Activated CD4-positive, CD25-positive, alpha-beta regulatory T cell treated with anti-CD3 and anti-CD28 coated beads, Interleukin-2, amount 50 U/mL, for 16 hours (primary cell): ENCODE results near the gene PTPRN2.

Experiments
- DNase-seq: peaks from one replicate; pipeline ENCODE4 v3.0.0-alpha.2; 2020; ENCODE audit warnings: low read depth, low spot score

PTPRN2 gene

DNA sequence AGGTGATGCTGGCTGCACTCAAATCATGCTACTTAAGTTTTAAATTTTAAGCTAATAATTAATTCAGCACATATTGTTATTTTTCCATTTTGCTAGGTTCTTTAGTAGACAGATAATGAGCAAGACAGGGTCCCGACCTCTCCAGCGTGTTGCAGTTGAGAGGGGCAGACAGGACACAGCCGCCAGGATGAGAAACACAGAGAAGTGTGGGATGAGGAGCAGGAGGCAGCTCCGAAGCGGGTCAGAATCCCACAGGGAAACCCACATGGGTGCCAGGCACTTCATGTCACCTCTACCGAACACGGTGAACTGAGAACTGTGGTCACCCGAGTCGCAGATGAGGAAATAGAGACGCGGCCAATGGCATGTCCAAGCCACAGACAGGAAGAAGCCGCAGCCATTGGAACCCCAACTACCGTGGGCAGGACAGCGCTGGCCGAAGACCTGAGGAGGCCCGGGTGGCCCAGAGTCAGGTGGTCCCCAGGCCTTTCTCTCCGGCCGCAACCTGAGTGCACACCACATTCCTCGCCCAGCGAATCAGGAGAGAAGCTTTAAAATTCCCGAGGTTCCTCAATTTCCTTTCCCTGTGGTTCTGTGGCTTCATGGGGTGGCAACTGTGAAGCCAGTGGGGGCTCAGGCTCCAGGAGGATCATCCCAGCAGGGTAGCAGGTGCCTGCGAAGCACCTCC, 1037.9 kb downstream of the PTPRN2 start:
- no peak for DNase-seq

DNA sequence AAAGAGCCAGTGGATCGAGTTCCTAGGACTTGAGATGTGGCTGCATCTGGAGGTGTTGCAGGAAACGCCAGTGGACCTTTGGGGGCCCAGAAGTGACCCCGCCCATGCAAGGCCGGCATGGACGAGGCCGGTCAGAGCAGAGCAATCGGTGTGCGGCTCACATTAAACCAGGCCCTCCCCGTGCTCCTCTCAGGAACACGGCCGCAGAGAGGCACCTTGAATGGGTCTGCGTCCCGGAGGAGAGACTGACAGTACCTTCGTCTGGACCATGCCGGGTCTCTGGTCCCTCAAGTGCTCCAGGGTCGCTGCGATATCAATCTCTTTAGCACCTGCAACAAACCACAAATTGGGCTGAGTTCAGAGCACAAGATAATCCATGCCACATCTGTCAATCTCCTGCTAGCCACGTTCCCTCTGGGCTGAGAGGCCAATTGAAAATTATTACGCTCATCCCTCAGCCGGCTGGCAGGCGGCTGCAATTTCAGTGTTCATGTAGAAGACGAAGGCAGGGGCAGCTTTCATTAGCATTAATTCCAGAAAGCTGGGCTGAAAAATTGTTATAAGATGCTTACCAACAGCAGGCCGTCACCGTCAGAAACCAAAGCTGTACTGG, 1038.8 kb downstream of the PTPRN2 start:
- no peak for DNase-seq

DNA sequence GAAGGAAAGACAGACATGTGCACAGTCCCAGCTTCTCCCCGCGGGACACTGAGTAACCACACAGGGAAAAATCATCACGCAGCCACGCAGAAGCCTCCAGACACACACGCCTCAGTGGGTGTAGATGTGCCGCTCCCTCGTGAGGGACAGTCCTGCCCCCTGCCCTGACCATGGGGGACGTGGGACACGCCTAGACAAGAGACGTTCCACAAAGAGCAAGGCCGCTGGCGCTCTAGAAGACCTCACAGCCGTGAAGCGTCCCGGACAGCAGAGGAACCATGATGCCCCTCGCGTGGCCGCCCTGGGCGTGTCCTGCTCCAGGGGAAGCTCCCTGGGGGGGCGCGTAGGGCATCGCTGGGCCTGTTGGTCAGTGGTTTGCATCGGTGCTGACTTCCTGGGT, 1040.0 kb downstream of the PTPRN2 start:
- no peak for DNase-seq

DNA sequence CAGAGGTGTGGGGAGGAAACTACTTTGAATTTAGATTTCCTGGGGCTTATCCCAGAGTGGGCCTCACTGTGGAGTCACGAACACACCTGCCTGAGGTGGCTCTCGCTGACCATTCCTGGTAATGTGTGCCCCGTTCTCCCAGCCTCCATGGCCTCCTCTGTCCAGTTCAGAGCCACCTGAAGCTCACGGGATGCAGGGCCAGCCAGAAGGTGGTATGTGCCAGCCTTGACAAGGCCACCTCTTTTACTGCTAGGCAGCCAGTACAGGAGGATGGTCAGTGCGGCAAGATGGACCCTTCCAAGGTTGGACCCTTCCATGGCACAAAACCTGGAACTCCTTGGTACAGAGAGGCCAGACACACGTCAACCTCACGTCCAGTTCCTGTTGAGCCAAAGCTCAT, 1040.5 kb downstream of the PTPRN2 start:
- DNase-seq: no peak

DNA sequence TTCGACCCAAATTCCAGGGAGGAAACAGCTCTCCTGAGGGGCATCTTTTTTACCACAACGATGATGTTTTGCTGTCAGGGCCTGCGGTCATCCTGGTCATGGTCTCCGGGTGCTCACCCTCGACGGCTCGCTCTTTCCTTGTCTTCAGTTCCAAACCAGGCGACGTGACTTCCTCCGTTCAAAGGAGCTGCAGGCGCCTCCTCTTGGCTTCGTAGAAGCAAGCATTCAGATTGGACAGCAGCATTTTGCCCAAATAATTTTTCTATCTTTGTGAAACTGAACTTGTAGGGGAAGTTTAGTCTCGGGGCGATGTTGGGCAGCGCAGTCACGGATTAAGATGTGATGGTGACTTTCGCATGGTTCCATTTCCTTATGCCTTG, 1042.0 kb downstream of the PTPRN2 start:
- no peak for DNase-seq

DNA sequence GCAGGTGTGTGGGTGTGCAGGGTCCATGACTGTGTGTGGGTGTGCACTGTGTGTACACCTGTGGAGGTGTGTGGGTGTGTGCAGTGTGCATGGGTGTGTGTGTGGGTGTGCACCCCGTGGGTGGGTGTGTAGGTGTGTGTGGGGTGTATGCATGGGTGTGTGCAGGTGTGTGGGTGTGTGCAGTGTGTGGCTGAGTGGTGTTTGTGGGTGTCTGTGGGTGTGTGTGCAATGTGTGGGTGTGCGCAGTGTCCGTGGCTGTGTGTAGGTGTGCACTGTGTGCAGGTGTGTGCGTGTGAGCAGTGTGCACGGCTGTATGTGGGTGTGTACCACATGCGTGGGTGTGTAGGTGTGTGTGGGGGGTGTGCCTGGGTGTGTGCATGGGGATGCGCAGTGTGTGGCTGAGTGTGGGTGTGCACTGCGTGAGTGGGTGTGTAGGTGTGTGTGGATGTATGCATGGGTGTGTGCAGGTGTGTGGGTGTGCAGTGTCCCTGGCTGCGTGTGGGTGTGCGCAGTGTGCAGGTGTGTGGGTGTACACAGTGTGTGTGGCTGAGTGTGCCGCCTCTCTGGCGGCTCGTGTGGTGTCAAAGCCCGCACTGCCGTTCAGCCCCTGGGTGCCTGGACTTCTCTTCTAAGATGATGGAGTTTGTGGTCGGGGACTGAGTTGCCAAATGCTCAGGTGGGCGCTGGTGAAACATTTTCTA, 1042.5 kb downstream of the PTPRN2 start:
- no peak for DNase-seq

DNA sequence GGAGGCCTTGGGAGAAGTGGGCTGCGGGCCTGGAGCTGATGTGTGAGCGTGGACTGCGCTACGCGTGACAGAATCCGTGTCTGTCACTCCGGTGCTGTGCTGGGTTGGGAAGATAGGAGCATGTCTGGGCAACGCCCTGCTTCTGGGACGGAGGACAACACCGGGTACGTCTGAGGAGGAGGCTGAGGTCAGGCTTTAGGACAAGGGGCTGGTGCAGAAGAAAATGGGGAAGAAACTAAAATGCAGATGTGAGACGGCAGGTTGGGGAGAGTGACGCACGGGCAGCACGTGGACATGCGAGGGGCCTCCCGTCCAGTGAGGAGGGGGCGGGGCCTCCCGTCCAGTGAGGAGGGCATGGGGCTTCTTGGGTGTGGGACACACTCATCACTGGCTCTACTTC, 1043.4 kb downstream of the PTPRN2 start:
- no peak for DNase-seq

DNA sequence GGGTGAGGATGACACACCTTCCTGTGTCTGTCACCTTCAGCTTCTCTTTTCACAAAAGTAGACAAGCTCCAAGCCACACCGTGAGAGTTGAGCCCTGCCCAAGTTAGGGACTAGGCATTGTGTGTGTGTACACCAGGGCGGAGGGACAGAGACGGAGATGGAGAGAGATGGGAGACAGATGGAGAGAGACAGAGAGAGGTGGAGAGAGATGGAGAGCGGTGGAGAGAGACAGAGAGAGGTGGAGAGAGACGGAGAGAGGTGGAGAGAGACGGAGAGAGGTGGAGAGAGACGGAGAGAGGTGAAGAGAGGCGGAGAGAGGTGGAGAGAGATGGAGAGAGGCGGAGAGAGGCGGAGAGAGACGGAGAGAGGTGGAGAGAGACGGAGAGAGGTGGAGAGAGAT, 1043.8 kb downstream of the PTPRN2 start:
- no peak for DNase-seq

DNA sequence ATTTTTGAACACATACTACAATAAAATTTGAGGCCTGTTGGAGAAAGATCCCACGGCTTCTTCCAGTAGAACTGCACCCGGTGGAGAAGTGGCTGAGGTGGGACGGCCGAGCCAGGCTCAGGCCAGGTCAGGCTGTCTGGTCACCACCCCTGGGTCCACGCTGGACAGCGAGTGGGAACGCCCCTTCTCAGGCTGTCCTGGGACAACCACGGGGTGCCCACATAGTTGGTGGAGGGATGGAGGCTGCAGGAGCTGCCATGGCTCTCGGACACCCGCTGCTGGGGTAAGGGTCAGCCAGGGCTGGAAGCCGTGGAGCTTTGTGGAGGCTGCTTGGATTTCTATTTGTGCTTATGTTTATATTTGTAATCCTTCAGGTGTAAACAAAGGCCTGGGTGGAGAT, 1044.3 kb downstream of the PTPRN2 start:
- DNase-seq: no peak

DNA sequence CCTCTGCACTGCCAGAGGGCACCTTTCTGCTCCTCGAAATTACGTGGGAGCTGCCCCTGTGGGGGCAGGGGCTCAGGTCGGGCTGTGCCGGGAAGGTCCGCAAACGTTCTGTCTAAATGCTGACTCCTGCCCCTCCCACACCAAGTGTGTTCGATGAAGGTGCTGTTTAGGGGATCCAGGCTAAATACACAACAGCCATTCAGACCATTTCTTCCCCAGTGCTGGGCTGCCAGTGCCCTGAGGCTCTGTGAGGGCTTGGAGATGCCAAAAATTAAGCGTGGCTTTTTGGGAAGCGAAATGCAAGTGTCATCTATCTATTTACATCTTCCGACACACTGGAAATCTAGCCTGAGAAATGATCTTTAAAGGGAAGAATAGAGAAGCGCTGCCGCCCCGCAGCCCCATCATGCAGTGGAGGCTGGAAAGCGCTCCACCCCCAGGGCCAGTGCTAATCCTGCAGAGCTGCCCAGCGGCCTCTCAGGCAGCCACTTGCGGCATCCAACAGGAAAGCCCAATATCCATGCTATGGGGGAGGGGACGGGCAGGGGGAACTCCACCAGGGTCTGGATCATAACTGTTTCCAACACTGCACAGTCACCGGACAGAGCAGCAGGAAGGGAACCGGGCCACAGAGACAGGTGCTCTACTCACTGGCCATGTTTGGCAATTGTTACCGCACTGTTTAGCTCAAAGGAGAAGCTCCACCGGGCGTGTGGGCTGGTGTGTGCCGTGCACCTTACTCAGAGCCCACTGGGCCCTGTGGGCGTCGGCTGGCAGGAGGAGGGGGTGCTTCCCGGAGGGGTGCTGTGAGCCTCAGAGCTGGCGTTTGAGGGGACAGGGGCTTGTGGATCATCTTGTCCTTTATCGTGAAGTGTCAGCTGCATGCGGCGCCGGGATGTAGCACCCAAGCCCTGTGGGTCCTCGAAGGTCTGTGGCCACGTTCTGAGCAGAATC, 1045.3 kb downstream of the PTPRN2 start:
- DNase-seq: no peak

DNA sequence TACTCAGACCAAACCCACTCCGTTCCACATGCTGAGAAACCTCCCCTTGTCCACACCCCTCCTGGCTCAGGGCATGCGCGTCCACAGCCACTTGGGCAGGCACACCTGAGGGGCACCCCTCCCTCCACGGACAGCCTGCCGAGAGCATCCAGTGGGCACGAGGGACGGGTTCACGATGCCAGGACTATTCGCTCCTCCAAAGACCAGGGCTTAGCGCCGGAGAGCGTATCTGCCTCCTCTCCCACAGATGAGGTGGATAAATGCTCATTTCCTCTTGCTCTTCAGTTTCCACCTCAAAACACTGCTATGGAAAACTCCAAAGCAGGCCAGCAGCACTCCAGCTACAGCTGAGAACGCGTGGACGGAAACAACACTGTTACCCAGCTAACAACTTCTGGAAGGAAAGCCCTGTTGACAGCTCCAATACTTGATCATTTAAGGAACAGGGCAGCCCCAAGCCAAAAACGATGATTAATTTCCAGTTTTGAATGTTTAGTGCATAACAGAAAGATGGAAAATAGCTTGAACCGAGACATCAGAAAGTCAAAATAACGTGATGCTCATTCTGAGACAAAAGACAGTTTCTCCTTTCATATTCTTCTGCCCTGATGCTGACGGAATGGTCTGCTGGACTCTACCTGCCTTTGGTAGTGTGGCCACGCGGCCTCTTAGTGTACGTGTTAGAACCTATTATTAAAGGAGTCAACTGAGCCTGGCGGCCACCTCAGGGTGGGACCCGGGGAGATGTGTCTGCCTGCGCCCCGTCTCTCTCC, 1046.1 kb downstream of the PTPRN2 start:
- no peak for DNase-seq

DNA sequence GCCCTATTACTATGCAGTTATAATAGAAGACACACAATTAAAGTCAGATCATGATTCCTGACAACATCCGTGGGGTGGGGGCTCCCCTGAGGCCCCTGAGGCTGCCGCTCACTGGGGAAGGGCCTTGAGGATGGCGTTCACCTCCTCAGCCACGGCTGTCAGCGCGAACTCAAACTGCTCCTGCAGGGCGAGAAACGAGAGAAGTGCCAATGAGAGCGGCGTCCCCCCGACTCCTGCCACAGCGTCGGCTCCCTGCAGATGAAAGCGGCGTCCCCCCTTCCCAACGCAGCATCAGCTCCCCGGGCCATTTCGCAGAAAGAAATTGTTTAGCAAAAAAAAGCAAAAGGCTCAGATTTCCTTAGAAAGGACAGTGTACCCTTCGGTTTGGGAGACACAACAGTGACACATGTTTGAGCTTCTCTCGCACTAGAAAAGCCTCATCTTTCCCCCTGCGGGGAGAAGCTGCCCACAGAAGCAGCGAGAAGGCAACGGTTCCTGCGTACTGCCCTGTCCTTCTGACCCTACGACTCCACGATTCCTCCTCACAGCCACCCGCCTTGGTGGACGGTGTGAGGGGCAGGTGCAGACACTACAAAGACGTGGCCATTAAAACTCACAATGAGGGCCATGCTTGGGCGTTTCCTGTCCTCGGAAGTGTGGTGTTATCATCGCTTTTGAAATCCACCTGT, 1046.9 kb downstream of the PTPRN2 start:
- no peak for DNase-seq

DNA sequence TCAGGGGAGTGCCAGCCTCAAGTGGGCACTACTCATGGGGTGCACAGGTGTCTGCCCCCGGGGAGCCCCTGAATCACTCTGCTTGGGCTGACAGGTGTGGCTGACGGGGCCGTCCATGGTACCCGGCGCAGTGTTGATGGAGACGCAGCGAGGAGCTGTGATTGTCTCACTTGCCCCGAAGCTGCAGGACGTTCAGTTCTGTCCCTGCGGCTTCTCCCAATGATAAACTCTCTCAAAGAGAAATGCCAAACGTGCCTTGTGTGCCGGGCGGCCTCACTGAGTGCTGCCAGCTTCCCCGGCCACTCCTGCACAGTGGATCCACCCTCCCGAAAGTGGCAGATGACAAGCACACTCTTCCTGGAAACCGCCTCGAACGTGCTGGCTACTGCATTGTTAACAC, 1047.6 kb downstream of the PTPRN2 start:
- no peak for DNase-seq

DNA sequence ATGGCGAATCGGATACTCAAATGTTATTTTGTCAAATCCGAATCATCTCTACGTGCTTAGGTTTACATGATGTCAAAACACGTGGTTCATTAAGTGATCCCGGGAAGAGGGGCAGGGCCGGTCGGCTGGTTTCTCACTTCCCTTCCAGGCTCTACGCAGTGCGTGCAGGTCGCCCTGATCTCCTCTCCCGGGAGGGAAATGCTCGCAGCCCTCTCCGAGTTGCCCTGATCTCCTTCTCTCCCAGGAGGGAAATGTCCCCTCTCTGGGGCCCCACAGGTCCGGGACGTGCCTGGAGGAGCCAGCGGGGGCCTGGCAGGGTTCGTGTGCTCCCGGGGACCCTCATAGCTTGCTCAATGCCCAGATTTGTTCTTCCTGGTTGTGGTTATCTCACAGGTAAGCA, 1048.1 kb downstream of the PTPRN2 start:
- no peak for DNase-seq

DNA sequence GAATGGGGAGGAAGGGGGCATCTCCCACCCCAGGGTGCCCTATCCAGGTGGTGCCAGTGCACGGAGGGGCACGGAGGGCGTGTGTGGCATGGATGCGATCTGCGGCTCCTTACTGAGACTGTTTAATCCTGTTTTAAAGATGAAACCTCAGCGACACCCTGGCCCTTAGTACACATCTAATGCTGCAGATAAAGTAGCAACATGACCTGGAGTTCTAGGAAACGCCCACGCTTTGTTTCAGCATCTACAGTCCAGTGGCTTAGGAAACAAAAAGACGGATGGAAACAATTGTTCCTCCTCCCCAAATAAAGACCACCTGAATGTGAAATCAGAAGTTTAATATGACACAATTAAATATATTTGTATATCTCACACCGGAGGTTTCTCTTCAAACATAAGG, 1048.9 kb downstream of the PTPRN2 start:
- no peak for DNase-seq

DNA sequence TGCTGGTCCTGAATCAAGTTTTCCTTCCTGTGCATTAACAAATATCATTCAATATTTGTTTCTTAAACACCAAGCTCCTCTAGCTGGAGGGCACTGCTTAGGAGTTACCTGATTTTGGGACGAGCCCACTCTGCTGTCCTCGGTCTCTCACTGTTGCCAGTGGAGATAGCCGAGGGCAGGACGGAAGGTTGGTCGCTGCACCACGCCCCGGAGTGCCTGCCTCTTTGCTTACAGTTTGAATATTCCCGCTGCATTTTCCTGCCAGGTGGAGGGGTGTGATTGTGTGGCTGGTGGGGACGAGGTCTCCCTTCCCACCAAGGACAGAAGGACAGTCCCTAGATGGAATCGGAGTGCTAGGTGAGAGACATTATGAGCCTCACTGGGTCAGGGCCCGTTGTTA, 1049.3 kb downstream of the PTPRN2 start:
- DNase-seq: no peak

DNA sequence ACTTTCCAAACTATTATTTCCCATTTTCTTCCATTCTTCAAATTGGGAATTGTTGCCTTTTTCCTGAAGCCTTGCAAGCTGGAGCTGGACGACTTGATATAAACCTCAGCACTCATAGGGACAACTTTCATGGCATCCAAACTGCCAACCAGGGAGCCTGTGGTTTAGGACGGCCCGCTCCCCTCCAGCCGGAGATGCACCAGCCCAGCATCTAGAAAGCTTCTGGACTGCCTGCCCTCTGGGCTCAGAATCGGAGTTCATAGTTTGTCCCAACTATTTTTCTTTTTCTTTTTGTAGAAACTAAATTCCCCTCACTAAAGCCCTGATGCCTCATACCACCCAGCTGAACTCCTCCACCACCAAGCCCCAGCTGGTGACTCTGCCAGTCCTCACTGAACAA, 1050.6 kb downstream of the PTPRN2 start:
- DNase-seq: no peak

DNA sequence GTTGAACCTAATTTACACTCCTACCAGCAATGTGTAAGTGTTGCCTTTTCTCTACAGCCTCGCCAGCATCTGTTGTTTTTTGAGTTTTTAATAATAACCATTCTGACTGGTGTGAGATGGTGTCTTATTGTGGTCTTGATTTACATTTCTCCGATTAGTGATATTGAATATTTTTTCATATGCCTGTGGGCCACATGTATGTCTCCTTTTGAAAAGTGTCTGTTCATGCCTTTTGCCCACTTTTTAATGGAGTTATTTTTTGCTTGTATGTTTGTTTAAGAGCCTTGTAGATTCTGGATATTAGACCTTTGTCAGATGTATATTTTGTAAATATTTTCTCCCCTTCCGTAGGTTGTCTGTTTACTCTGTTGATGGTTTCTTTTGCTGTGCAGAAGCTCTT, 1055.6 kb downstream of the PTPRN2 start:
- no peak for DNase-seq

DNA sequence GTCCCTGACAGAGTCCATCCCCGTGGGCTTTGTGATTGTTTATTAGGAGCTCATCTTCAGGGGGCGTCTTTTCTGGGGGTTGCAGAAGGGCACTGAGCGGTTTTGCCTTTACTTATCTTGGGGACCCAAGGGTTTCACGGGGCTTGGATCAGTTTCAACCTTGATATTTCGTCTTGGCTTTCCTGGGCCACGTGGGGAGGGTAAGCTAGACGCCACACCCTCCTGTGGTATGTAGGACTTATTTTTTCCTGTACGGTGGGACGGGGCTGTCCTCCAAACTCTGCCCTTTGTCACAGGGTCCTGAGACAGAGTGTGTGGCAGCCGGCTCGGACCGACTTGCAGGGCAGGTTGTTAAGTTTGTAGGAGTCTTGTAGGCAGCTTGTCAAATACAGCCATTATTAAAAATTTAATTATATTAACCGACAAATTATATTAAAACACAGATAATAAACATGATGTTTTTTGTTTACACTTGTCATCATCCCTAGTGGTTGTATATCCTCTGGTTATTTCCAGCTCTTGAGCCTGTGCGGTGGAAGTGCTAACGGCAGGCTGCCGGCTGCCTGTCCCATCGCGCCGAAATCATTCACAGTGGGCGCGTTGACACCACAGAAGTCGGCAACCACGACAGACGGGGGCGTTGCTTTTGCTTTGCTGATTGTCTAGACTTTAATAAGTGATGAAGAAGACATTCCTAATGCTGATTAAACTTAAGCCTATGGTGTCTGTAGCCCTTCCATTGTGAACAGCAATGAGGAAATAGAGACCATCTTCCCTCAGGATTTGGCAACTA, 1057.7 kb downstream of the PTPRN2 start:
- DNase-seq: no peak

DNA sequence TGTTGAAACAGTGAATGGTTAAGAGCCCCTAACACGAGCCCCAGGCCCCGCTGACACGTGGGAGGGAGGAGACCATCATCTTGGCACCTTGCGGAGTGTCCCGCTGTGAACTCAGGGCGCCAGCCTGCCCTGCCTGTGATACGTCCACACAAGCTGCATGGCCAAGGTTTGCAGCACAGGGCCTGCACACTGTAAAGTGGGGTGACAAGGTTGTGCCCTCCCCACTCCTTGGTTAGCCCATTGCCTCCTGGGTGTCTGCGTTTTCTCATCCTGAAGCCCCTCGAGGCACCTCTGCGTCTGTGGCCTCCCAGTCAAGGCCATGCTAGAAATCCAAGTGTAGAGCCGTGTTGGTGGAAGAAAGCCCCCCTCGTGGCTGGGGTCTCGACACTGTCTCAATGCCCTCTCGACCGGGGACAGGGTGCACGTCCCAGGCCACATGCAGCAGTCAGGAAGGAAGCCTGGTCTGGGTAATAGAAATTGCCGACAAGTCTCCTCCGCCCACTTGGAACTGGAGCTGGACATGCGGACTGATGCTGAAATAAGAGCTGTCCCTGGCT, 1058.8 kb downstream of the PTPRN2 start:
- no peak for DNase-seq
